GM23338 (cell line): ENCODE results near the gene PHC1. TPM values are rescaled to one million over a fixed set of nuclear protein-coding genes. Genes with fewer than 3 reads are reported as not detected.
"Not testable (repeated sequence)": the region's sequence is repeated elsewhere in the genome, so short reads cannot be mapped to it uniquely, and the experiment has no call there.

Experiments used
- ATAC-seq: fragments of 200-7000 bp; cut with Tn5 transposase; 3 replicates; pipeline ENCODE4 v1.9.1; 2020
- DNase-seq: peaks from one replicate; pipeline ENCODE4 v3.0.0-alpha.2; 2015; ENCODE audit warnings: low spot score
- H2AFZ ChIP-seq: fragments of 200-600 bp; sonication (generic); 2 replicates; pipeline ENCODE4 v1.8.0; 2016; ENCODE audit warnings: antibody characterized with exemption, mild to moderate bottlenecking, moderate library complexity
- H3F3A ChIP-seq: fragments of 200-600 bp; sonication (generic); replicated peaks from 2 replicates; pipeline ENCODE4 v1.8.0; 2017; ENCODE audit warnings: antibody characterized with exemption, mixed run types, low read depth
- H3K27ac ChIP-seq: fragments of 200-600 bp; sonication (generic); 2 replicates; pipeline ENCODE4 v1.6.1; 2016; ENCODE audit warnings: low read depth
- H3K27me3 ChIP-seq: fragments of 200-600 bp; sonication (generic); 2 replicates; pipeline ENCODE4 v1.8.0; 2016; ENCODE audit warnings: mild to moderate bottlenecking, mixed run types, moderate library complexity; ENCODE audit not compliant: insufficient read depth
- H3K36me3 ChIP-seq: fragments of 200-600 bp; sonication (generic); 2 replicates; pipeline ENCODE4 v1.8.0; 2016; ENCODE audit warnings: mild to moderate bottlenecking; ENCODE audit not compliant: insufficient read depth
- H3K4me1 ChIP-seq: fragments of 200-600 bp; sonication (generic); 2 replicates; pipeline ENCODE4 v1.8.0; 2016; ENCODE audit warnings: mild to moderate bottlenecking, moderate library complexity; ENCODE audit not compliant: insufficient read depth
- H3K4me2 ChIP-seq: fragments of 200-600 bp; sonication (generic); 2 replicates; pipeline ENCODE4 v1.7.1; 2017; ENCODE audit warnings: mixed run types
- H3K4me3 ChIP-seq: fragments of 200-600 bp; sonication (generic); 2 replicates; pipeline ENCODE4 v1.6.1; 2016; ENCODE audit warnings: mixed run types
- H3K79me2 ChIP-seq: fragments of 200-600 bp; sonication (generic); replicated peaks from 2 replicates; pipeline ENCODE4 v1.8.0; 2017; ENCODE audit warnings: mild to moderate bottlenecking; ENCODE audit not compliant: insufficient read depth
- H3K9me2 ChIP-seq: fragments of 200-600 bp; sonication (generic); 2 replicates; pipeline ENCODE4 v1.8.0; 2017; ENCODE audit not compliant: insufficient read depth
- H4K20me1 ChIP-seq: fragments of 200-600 bp; sonication (generic); replicated peaks from 2 replicates; pipeline ENCODE4 v1.8.0; 2017; ENCODE audit warnings: mild to moderate bottlenecking; ENCODE audit not compliant: insufficient read depth
- H3K27ac Mint-ChIP-seq: 2 replicates; pipeline ENCODE4 v1.8.0; 2020; ENCODE audit warnings: inconsistent platforms, mild to moderate bottlenecking, moderate library complexity, mixed read lengths
- H3K27me3 Mint-ChIP-seq: 3 replicates; pipeline ENCODE4 v1.8.0; 2022; ENCODE audit warnings: low read depth, mild to moderate bottlenecking, moderate library complexity, mixed read lengths, inconsistent platforms; ENCODE audit not compliant: insufficient read depth, poor library complexity
- H3K36me3 Mint-ChIP-seq: 3 replicates; pipeline ENCODE4 v1.8.0; 2021; ENCODE audit warnings: low read depth, mild to moderate bottlenecking, inconsistent platforms, moderate library complexity, mixed read lengths
- H3K4me1 Mint-ChIP-seq: 3 replicates; pipeline ENCODE4 v1.8.0; 2020; ENCODE audit warnings: mild to moderate bottlenecking, inconsistent platforms, mixed read lengths
- H3K4me3 Mint-ChIP-seq: 3 replicates; pipeline ENCODE4 v1.8.0; 2021; ENCODE audit warnings: moderate library complexity, mild to moderate bottlenecking, inconsistent platforms, mixed read lengths
- H3K9me3 Mint-ChIP-seq: 3 replicates; pipeline ENCODE4 v1.8.0; 2020; ENCODE audit warnings: moderate library complexity, mild to moderate bottlenecking, inconsistent platforms, mixed read lengths
- CREB1 ChIP-seq: fragments of 250-450 bp; sonication (Bioruptor Pico); IDR thresholded peaks from 2 replicates; pipeline ENCODE4 v1.5.0; 2020; ENCODE audit warnings: low read depth, mild to moderate bottlenecking, moderate library complexity
- EZH2phosphoT487 ChIP-seq: fragments of 200-600 bp; sonication (generic); IDR thresholded peaks from one replicate; pipeline ENCODE4 v1.8.1; 2018; ENCODE audit warnings: antibody characterized with exemption; ENCODE audit not compliant: unreplicated experiment
- JUNB ChIP-seq: IDR thresholded peaks from one replicate; pipeline ENCODE4 v1.6.1; 2016; ENCODE audit warnings: antibody characterized with exemption; ENCODE audit not compliant: unreplicated experiment
- NANOG ChIP-seq: IDR thresholded peaks from 2 replicates; pipeline ENCODE4 v1.6.1; 2016; ENCODE audit warnings: antibody characterized with exemption, borderline replicate concordance
- POLR2AphosphoS5 ChIP-seq: IDR thresholded peaks from 2 replicates; pipeline ENCODE4 v1.6.1; 2016; ENCODE audit warnings: antibody characterized with exemption, low read depth
- ZNF114 ChIP-seq: fragments of 250-450 bp; sonication (Bioruptor Pico); IDR thresholded peaks from 2 replicates; pipeline ENCODE4 v1.5.0; 2020; ENCODE audit warnings: mild to moderate bottlenecking, moderate library complexity
- ZNF331 ChIP-seq: fragments of 250-450 bp; sonication (Bioruptor Pico); IDR thresholded peaks from 2 replicates; pipeline ENCODE4 v1.5.0; 2020; ENCODE audit warnings: low read depth, mild to moderate bottlenecking, moderate library complexity
- long read RNA-seq: library from polyadenylated mRNA; unstranded; transcript quantifications from one replicate; pipeline ENCODE4 v2.0.0, GENCODE V29; 2020; ENCODE audit not compliant: unreplicated experiment
- polyA plus RNA-seq: library from polyadenylated mRNA; unstranded; fragments of >200 nt; fragmentation: Nextera tagmentation; extraction: Ambion mirVana; gene quantifications from 2 replicates; pipeline ENCODE4 v1.2.1, GENCODE V29; 2016
- total RNA-seq: library from RNA; depleted of rRNA; stranded (reverse); fragments of >200 nt; shearing (Covaris generic); gene quantifications from 2 replicates; pipeline ENCODE4 v1.2.3, GENCODE V29; 2014; rRNA removed
- TF ChIP-seq, protein P1 (sequence below), 2 experiments: fragments of 200-600 bp in 1 of 2; sonication (generic) in 1 of 2; conservative IDR thresholded peaks; 2 replicates each; pipeline versions ENCODE4 v1.5.1 to v1.6.1; 2016 to 2017; ENCODE audit warnings: antibody characterized with exemption in 2 of 2, low read depth in 2 of 2, mild to moderate bottlenecking in 2 of 2, moderate library complexity in 1 of 2
- TF ChIP-seq, protein P2 (sequence below): IDR thresholded peaks from 2 replicates; pipeline ENCODE4 v1.6.1; 2016; ENCODE audit warnings: antibody characterized with exemption
- TF ChIP-seq, protein P3 (sequence below): fragments of 250-450 bp; sonication (Bioruptor Pico); IDR thresholded peaks from 2 replicates; pipeline ENCODE4 v1.5.0; 2020; ENCODE audit warnings: mild to moderate bottlenecking, moderate library complexity

The PHC1 gene
- total RNA-seq, result 1,003 and 1,069 TPM in 2 replicates
- polyA plus RNA-seq, result 252 and 303 TPM in 2 replicates
- long read RNA-seq, transcript PHC1-214 (15 exons, 3,626 nt), result major isoform, 8 of 45 reads
- long read RNA-seq, partial matches to known transcripts, result 22 of 45 reads
- long read RNA-seq, other reads (novel, unspliced or antisense), result 15 of 45 reads

DNA sequence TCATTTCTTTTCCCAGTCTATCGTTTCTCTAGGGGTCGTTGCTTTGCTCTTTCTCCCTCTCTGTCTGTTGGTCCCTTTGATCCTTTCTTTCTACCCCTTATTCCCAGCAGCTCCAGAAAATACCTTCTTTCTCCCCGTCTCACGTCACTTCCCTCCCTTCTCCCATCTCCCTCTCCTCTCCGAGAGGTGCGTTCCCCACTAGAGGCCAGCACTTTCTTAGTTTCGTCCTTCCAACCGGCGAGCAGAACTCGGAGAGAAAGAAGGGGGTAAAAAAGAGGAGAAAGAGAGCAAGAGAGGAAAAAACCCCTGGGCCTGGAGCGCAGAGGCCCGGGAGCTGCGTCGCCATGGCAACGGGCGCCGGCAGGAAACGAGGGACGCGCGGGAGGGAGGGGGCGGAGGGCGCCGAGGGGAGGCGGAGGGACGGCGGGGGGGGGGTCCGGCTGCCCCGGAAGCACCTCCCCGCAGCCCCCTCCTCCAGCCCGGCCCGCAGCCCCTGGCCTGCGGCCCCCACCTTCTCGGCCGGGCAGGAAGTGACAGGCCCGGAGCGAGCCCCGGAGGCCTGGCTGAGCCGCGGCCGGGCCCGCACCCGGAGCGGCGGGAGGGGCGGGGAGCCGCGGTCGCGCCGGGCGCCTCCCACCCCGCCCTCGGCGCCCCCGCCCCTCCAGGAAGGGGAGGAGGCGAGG lies at the start of gene PHC1:
Gene PHC1, plus strand, starts transcription at position 477 of the 683 bp plus-strand sequence. CDS start 3,169 bp downstream, outside the sequence.
- Mint-ChIP-seq H3K4me1 (peaks cover 42% of the 10 kb centered on the region), H3K27ac (peak within 1 kb of the TSS; percentile 99), H3K36me3 (peaks cover 14% of the 10 kb centered on the region), H3K4me3 (peak within 1 kb of the TSS; percentile 93)
- not testable (repeated sequence) for H3K27me3 ChIP-seq, H3K27me3 Mint-ChIP-seq, H2AFZ ChIP-seq, H3K9me3 Mint-ChIP-seq, H3K9me2 ChIP-seq
- Histone ChIP-seq H3K4me2 (peak within 1 kb of the TSS; percentile 82), H3F3A (peaks cover 13% of the 10 kb centered on the region; the same call in 1 of the 2 replicates), H3K4me1 (peaks cover 36% of the 10 kb centered on the region), H3K36me3 (peaks cover 31% of the 10 kb centered on the region), H3K79me2 (peaks cover 45% of the 10 kb centered on the region), H4K20me1 (peaks cover 35% of the 10 kb centered on the region), H3K27ac (peak within 1 kb of the TSS; percentile 95), H3K4me3 (peak within 1 kb of the TSS; percentile 76)
- TF ChIP-seq POLR2AphosphoS5 (peak; percentile 55), CREB1 (CRISPR knock-in tag) (peak; percentile 65), NANOG (0 out of 2 replicates have a peak, but pooled peaks have one; percentile 3)
- TF ChIP-seq, protein P1, sequence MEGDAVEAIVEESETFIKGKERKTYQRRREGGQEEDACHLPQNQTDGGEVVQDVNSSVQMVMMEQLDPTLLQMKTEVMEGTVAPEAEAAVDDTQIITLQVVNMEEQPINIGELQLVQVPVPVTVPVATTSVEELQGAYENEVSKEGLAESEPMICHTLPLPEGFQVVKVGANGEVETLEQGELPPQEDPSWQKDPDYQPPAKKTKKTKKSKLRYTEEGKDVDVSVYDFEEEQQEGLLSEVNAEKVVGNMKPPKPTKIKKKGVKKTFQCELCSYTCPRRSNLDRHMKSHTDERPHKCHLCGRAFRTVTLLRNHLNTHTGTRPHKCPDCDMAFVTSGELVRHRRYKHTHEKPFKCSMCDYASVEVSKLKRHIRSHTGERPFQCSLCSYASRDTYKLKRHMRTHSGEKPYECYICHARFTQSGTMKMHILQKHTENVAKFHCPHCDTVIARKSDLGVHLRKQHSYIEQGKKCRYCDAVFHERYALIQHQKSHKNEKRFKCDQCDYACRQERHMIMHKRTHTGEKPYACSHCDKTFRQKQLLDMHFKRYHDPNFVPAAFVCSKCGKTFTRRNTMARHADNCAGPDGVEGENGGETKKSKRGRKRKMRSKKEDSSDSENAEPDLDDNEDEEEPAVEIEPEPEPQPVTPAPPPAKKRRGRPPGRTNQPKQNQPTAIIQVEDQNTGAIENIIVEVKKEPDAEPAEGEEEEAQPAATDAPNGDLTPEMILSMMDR (conservative IDR thresholded peaks at IDR 0.05; ENCODE audit: low read depth in 2 of 2), result peak; percentile 26 to 52; a peak in 3 of 4 replicates
- TF ChIP-seq, protein P2, sequence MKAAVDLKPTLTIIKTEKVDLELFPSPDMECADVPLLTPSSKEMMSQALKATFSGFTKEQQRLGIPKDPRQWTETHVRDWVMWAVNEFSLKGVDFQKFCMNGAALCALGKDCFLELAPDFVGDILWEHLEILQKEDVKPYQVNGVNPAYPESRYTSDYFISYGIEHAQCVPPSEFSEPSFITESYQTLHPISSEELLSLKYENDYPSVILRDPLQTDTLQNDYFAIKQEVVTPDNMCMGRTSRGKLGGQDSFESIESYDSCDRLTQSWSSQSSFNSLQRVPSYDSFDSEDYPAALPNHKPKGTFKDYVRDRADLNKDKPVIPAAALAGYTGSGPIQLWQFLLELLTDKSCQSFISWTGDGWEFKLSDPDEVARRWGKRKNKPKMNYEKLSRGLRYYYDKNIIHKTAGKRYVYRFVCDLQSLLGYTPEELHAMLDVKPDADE, result peak; percentile 41; the same call in 1 of the 2 replicates
- ATAC-seq, result peak; percentile 69
- peak; percentile 95 for DNase-seq

DNA sequence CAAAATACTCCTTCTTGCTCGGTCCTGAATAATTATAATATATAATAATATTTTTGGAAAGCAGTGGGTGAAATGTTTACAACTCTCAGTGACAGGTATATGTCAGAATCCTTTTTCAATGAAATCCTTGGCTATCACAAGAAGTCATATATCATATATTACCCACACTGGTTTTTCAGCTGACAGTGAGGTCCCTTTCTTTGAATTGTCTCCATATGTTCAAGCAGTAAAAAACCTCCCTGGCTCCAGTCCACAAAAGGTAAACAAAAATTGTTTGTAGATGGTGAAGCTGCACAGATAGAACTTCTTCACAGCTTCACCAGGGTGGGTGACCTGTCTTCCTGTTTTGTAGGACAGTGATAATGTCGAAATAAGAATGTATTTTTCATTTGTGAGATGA lies 47.9 kb upstream of the PHC1 start:
- Mint-ChIP-seq H3K4me3 (no peak overlapping the region), H3K9me3 (no peaks in the 10 kb centered on the region), H3K27ac (no peak overlapping the region), H3K27me3 (peaks cover 2% of the 10 kb centered on the region), H3K4me1 (no peaks in the 10 kb centered on the region), H3K36me3 (peaks cover 23% of the 10 kb centered on the region; the same call in 2 of the 3 replicates)
- Histone ChIP-seq H2AFZ (no peak overlapping the region), H4K20me1 (no peaks in the 10 kb centered on the region), H3K27me3 (no peaks in the 10 kb centered on the region), H3K79me2 (no peaks in the 10 kb centered on the region), H3K4me2 (no peak overlapping the region), H3K27ac (no peak overlapping the region), H3K4me1 (no peaks in the 10 kb centered on the region), H3F3A (no peaks in the 10 kb centered on the region), H3K36me3 (no peaks in the 10 kb centered on the region), H3K4me3 (no peak overlapping the region), H3K9me2 (no peaks in the 10 kb centered on the region)
- ATAC-seq (no peak), DNase-seq (no peak)
- TF ChIP-seq POLR2AphosphoS5, result no peak
- TF ChIP-seq ZNF114, result no peak
- no peak for TF ChIP-seq JUNB
- no peak for TF ChIP-seq ZNF331 (CRISPR knock-in tag)
- TF ChIP-seq, protein P3, sequence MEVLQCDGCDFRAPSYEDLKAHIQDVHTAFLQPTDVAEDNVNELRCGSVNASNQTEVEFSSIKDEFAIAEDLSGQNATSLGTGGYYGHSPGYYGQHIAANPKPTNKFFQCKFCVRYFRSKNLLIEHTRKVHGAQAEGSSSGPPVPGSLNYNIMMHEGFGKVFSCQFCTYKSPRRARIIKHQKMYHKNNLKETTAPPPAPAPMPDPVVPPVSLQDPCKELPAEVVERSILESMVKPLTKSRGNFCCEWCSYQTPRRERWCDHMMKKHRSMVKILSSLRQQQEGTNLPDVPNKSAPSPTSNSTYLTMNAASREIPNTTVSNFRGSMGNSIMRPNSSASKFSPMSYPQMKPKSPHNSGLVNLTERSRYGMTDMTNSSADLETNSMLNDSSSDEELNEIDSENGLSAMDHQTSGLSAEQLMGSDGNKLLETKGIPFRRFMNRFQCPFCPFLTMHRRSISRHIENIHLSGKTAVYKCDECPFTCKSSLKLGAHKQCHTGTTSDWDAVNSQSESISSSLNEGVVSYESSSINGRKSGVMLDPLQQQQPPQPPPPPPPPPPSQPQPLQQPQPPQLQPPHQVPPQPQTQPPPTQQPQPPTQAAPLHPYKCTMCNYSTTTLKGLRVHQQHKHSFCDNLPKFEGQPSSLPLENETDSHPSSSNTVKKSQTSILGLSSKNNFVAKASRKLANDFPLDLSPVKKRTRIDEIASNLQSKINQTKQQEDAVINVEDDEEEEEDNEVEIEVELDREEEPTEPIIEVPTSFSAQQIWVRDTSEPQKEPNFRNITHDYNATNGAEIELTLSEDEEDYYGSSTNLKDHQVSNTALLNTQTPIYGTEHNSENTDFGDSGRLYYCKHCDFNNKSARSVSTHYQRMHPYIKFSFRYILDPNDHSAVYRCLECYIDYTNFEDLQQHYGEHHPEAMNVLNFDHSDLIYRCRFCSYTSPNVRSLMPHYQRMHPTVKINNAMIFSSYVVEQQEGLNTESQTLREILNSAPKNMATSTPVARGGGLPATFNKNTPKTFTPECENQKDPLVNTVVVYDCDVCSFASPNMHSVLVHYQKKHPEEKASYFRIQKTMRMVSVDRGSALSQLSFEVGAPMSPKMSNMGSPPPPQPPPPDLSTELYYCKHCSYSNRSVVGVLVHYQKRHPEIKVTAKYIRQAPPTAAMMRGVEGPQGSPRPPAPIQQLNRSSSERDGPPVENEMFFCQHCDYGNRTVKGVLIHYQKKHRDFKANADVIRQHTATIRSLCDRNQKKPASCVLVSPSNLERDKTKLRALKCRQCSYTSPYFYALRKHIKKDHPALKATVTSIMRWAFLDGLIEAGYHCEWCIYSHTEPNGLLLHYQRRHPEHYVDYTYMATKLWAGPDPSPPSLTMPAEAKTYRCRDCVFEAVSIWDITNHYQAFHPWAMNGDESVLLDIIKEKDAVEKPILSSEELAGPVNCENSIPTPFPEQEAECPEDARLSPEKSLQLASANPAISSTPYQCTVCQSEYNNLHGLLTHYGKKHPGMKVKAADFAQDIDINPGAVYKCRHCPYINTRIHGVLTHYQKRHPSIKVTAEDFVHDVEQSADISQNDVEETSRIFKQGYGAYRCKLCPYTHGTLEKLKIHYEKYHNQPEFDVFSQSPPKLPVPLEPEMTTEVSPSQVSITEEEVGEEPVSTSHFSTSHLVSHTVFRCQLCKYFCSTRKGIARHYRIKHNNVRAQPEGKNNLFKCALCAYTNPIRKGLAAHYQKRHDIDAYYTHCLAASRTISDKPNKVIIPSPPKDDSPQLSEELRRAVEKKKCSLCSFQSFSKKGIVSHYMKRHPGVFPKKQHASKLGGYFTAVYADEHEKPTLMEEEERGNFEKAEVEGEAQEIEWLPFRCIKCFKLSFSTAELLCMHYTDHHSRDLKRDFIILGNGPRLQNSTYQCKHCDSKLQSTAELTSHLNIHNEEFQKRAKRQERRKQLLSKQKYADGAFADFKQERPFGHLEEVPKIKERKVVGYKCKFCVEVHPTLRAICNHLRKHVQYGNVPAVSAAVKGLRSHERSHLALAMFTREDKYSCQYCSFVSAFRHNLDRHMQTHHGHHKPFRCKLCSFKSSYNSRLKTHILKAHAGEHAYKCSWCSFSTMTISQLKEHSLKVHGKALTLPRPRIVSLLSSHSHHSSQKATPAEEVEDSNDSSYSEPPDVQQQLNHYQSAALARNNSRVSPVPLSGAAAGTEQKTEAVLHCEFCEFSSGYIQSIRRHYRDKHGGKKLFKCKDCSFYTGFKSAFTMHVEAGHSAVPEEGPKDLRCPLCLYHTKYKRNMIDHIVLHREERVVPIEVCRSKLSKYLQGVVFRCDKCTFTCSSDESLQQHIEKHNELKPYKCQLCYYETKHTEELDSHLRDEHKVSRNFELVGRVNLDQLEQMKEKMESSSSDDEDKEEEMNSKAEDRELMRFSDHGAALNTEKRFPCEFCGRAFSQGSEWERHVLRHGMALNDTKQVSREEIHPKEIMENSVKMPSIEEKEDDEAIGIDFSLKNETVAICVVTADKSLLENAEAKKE (CRISPR knock-in tag), result no peak
- TF ChIP-seq CREB1 (CRISPR knock-in tag), result no peak
- TF ChIP-seq EZH2phosphoT487, result no peak
